Ecto neural progenitor cell (in vitro differentiated cells): ENCODE data around the gene PLXNA4.

Source experiments
- DNase-seq: peaks from one replicate; pipeline ENCODE4 v3.0.0-alpha.2; 2018; ENCODE audit warnings: low spot score

Gene PLXNA4

DNA sequence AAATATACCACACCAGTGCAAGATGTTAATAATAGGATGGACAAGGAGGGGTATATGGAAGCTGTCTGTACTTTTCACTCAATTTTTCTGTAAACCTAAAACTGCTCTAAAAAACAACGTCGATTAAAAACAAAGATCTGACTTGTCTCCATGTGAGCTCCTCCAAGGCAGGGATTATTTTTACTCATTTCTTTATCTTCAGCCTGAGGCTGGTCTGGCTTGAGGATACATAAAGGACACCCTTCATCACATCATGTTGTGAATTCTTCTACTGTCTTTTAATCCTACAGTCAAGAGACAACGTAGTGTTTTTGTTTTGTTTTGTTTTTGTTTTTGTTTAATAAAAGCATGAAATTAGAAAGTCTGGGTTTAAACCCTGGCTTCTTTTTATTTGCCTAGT, 486.9 kb downstream of the PLXNA4 start:
- no peak for DNase-seq

- no peak for DNase-seq
These were observed 488.8 kb downstream of the PLXNA4 start for GRCh38 chr7:132087421-132087820.

DNA sequence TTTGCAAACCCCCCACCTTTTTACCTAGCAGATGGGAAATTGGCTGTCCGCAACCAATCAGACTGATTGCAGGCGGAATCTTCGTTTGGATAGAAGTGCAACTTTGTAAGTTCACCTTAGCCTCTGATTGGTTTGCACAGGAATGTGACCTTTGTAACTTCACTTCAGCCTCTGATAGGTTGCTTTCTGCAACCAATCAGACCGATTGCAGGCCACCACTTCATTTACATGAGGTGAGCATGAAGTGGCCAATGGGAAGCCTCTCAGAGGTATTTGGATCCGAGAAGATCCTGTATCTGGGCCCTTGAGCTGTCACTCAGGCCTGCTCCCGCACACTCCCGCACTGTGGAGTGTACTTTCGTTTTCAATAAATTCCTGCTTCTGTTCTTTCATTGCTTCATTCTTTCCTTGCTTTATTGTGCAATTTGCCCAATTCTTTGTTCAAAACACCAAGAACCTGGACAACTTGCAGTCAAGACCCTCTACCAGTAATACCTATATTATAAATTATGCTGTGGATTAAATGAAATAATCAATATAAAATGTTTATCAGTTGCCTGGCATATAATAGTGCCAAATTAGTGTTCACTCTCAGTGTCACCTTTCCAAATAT, 491.4 kb downstream of the PLXNA4 start:
- DNase-seq: no peak

GRCh38 chr7:132083537-132084123, 492.6 kb downstream of the PLXNA4 start:
- DNase-seq: no peak

- no peak for DNase-seq
These were observed 493.1 kb downstream of the PLXNA4 start for GRCh38 chr7:132083126-132083525.

- no peak for DNase-seq
These were observed 493.9 kb downstream of the PLXNA4 start for GRCh38 chr7:132082394-132082793.

DNA sequence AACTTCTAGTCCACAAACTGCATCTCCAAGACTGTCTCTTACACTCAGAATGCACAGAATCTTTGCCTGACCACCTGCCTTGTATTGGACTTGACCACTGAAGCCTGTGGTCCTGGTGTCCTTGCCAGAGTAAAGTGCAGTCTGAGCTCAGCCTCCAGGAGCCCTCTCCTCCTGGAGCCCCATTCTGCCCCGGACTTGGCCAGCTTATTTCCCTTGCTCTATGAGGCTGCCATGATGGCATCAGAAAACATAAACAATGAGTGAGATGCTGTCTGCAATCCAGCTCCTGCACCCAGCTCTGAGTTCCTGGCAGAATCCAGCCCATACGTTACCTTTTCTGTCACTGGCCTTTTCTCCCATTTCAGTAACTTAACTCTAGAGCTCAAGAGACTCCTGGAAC, 494.6 kb downstream of the PLXNA4 start:
- no peak for DNase-seq

- no peak for DNase-seq
These were observed 495.2 kb downstream of the PLXNA4 start for GRCh38 chr7:132080967-132081668.

GRCh38 chr7:132080467-132080866, 495.8 kb downstream of the PLXNA4 start:
- no peak for DNase-seq

DNA sequence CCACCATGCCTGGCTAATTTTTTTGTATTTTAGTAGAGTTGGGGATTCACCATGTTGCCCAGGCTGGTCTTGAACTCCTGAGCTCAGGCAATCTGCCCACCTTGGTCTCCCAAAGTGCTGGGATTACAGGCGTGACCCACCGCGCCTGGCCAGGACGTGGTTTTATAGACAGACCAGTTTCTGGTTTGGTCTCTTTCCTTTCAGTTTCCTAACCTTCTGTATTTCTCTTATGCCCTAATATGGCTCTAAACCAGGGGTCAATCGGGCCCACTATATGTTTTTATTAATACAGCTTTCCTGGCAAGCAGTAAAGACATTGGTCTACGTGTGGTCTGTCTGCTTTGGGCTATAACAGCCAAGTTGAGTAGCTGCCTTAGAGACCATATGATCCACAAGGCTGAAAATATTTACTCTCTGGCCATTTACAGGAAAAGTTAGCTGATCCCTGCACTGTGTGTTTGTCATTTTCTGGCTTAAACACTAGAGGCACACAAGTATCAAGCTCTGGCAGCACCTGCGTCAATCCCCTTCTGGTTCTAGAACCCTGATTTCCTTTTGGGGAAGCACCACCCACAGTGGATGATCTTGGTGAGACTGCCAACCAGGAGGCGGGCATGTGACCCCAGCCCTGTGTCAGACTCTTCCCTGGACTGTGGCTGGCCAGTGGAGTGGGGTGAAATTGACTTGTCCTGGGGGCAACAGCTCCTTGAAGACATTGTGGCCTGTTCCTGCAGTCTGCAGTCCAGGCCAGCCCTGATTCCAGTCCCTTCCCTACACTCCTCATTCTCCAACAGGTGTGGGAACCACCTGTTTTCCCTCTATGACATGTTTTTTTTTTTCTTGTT, 497.2 kb downstream of the PLXNA4 start:
- no peak for DNase-seq

GRCh38 chr7:132077971-132078685, 498.1 kb downstream of the PLXNA4 start:
- no peak for DNase-seq

GRCh38 chr7:132076301-132077035, 499.8 kb downstream of the PLXNA4 start:
- no peak for DNase-seq

DNA sequence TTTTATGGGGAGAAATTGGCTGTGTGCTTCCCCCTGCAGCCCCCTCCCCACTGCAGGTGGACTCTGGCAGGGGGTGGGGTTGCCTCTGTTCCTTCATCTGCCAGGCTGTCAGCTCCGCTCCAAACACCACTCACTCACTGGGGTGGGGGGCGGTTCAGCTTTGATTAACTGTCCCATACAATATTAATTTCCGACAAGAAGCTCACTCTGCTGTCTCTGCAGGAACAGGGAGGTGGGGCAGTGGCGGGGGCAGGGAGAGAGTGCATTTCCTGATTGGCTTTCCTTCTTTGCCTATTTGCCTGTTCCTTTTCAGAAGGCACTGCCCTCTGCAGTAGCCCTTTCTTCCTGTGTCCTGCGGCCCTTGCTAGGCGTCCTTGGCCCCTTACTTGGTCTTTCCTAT, 500.8 kb downstream of the PLXNA4 start:
- no peak for DNase-seq

GRCh38 chr7:132073920-132074589, 502.2 kb downstream of the PLXNA4 start:
- DNase-seq: no peak
